DMS153 treated with DMSO at 0.1 percent for 48 hours (cell line): ENCODE results near the gene HLA-DOB.
"Not testable (repeated sequence)": the region's sequence is repeated elsewhere in the genome, so short reads cannot be mapped to it uniquely, and the experiment has no call there.

Source experiments
- DNase-seq: peaks from one replicate; lab custom pipeline; 2025; ENCODE audit not compliant: unreplicated experiment; lab: John Stamatoyannopoulos, UW

The HLA-DOB gene

GRCh38 chr6:32815115-32815514, 1.7 kb downstream of the HLA-DOB start:
- DNase-seq: no peak

- no peak for DNase-seq
Measured at GRCh38 chr6:32814145-32814544, 2.7 kb downstream of the HLA-DOB start.

GRCh38 chr6:32809171-32809570, 7.6 kb downstream of the HLA-DOB start:
- DNase-seq: no peak

- DNase-seq: no peak
Measured at GRCh38 chr6:32807020-32807580, 9.7 kb downstream of the HLA-DOB start.

- not testable (repeated sequence) for DNase-seq
Measured at GRCh38 chr6:32805404-32805803, 11.4 kb downstream of the HLA-DOB start.

GRCh38 chr6:32803416-32803815, 13.4 kb downstream of the HLA-DOB start:
- DNase-seq: no peak

- DNase-seq: no peak
Measured at GRCh38 chr6:32799740-32800139, 17.1 kb downstream of the HLA-DOB start.

GRCh38 chr6:32799168-32799567, 17.6 kb downstream of the HLA-DOB start:
- DNase-seq: no peak

GRCh38 chr6:32796848-32797776, 19.7 kb downstream of the HLA-DOB start:
- peak; percentile 2 for DNase-seq

GRCh38 chr6:32794510-32794909, 22.3 kb downstream of the HLA-DOB start:
- no peak for DNase-seq

GRCh38 chr6:32792901-32793435, 23.8 kb downstream of the HLA-DOB start:
- no peak for DNase-seq

- DNase-seq: no peak
Measured at GRCh38 chr6:32790306-32790705, 26.5 kb downstream of the HLA-DOB start.

GRCh38 chr6:32785781-32786533, 30.8 kb downstream of the HLA-DOB start:
- DNase-seq: peak; percentile 21

GRCh38 chr6:32782923-32783322, 33.9 kb downstream of the HLA-DOB start:
- not testable (repeated sequence) for DNase-seq

GRCh38 chr6:32779036-32779435, 37.8 kb downstream of the HLA-DOB start:
- DNase-seq: no peak

GRCh38 chr6:32775071-32775470, 41.7 kb downstream of the HLA-DOB start:
- no peak for DNase-seq

GRCh38 chr6:32774426-32774825, 42.4 kb downstream of the HLA-DOB start:
- DNase-seq: no peak

GRCh38 chr6:32772656-32773055, 44.1 kb downstream of the HLA-DOB start:
- no peak for DNase-seq

- no peak for DNase-seq
Measured at GRCh38 chr6:32764048-32764447, 52.8 kb downstream of the HLA-DOB start.

- DNase-seq: no peak
Measured at GRCh38 chr6:32763421-32763820, 53.4 kb downstream of the HLA-DOB start, which contains the start of gene HLA-DQB2. HLA-DQB2 (minus strand) TSS chr6:32763532; CDS start chr6:32763470, 62 bp downstream.
